Measurements from ENCODE around the gene PHC2. TPM values are rescaled to one million over a fixed set of nuclear protein-coding genes. Genes with fewer than 3 reads are reported as not detected.

The PHC2 gene
- total and polyA plus RNA-seq, 2 of the 13 experiments (the other 11 are each of a cell fraction or from before 2014, with no cell fraction given) = 52.5 to 84.9 TPM

DNA sequence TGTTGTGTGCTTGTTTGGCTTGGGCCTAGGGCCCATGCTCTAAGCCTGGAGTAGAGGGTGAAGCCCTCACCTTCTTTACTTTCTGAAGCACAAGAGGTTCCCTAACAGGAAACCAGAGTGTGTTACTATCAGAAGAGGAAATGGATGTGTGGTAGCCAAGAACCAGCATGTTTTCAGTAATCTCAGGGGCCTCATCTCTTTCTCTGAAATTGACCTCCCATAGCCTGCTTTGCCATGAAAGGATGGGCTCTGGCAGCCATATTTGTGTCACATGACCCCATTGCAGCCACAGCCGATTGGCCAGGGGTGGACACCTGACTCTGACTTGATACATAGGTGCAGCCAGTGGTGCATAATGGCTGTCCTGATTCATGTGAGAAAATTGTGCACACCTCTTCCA lies 128.6 kb downstream of the PHC2 start:
- FAIRE-seq = no peak
- no CpG with 5 or more reads among the region's 1 CpG for WGBS (ENCODE audit: low lambda C conversion rate)
- Histone ChIP-seq H3K9me3 (ENCODE audit: low read length) (no peaks in the 10 kb centered on the region), H3K9ac (ENCODE audit: insufficient read depth, low read depth, low read length) (no peak overlapping the region), H3K4me3 (replicated peaks in 1 of 3; ENCODE audit: insufficient read depth in 1 of 3, low read depth in 2 of 3, low read length in 3 of 3) (no peak overlapping the region), H4K20me1 (ENCODE audit: insufficient read depth, low read length) (no peaks in the 10 kb centered on the region), H3K4me2 (ENCODE audit: low read depth, low read length) (no peak overlapping the region), H3K4me1 (ENCODE audit: insufficient read depth, low read length) (peaks cover 13% of the 10 kb centered on the region), H3K36me3 (replicated peaks in 1 of 2; ENCODE audit: control insufficient read depth in 1 of 2, insufficient read depth in 2 of 2, low read length in 2 of 2) (peaks cover 1 to 17% of the 10 kb centered on the region in 2 experiments; a peak in 2 of 5 replicates), H3K27ac (ENCODE audit: extremely low read length, insufficient read depth, low read length) (no peak overlapping the region), H3K27me3 (ENCODE audit: control insufficient read depth in 1 of 2, insufficient read depth in 2 of 2, low read length in 2 of 2) (no peaks in the 10 kb centered on the region), H3K79me2 (ENCODE audit: insufficient read depth, low read length) (no peaks in the 10 kb centered on the region), H2AFZ (ENCODE audit: low read length) (no peak overlapping the region)
- intact Hi-C loops (cut with micrococcal nuclease; ENCODE audit: unreplicated experiment) (no loop called here), in situ Hi-C loops (cut with HindIII; ENCODE audit: extremely low pct_ligation_motif_present, low pct_unique_long_range_greater_than_20kb) (no loop called here)
- no peak for DNase-seq (ENCODE audit: low spot score)
- ChIA-PET CTCF (ENCODE audit: low intra/inter-chr PET ratio, low total read pairs) (no interaction called here), POLR2A (no interaction called here)
- ATAC-seq = no peak
- TF ChIP-seq, protein P1, sequence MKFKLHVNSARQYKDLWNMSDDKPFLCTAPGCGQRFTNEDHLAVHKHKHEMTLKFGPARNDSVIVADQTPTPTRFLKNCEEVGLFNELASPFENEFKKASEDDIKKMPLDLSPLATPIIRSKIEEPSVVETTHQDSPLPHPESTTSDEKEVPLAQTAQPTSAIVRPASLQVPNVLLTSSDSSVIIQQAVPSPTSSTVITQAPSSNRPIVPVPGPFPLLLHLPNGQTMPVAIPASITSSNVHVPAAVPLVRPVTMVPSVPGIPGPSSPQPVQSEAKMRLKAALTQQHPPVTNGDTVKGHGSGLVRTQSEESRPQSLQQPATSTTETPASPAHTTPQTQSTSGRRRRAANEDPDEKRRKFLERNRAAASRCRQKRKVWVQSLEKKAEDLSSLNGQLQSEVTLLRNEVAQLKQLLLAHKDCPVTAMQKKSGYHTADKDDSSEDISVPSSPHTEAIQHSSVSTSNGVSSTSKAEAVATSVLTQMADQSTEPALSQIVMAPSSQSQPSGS (CRISPR knock-in tag; IDR thresholded peaks at IDR 0.05) = no peak
- TF ChIP-seq NFYB (CRISPR knock-in tag; IDR thresholded peaks at IDR 0.05) (peak; percentile 44), ZMAT3 (CRISPR knock-in tag; conservative IDR thresholded peaks at IDR 0.05) (no peak), ZFP36L1 (CRISPR knock-in tag; IDR thresholded peaks at IDR 0.05) (no peak), ZNF274 (CRISPR knock-in tag; IDR thresholded peaks at IDR 0.05) (no peak), HMG20A (CRISPR knock-in tag; IDR thresholded peaks at IDR 0.05; ENCODE audit: borderline replicate concordance) (no peak), RAD51 (IDR thresholded peaks at IDR 0.05; ENCODE audit: borderline replicate concordance) (0 out of 2 replicates have a peak, but pooled peaks have one; percentile 26)
- TF ChIP-seq, protein P2, sequence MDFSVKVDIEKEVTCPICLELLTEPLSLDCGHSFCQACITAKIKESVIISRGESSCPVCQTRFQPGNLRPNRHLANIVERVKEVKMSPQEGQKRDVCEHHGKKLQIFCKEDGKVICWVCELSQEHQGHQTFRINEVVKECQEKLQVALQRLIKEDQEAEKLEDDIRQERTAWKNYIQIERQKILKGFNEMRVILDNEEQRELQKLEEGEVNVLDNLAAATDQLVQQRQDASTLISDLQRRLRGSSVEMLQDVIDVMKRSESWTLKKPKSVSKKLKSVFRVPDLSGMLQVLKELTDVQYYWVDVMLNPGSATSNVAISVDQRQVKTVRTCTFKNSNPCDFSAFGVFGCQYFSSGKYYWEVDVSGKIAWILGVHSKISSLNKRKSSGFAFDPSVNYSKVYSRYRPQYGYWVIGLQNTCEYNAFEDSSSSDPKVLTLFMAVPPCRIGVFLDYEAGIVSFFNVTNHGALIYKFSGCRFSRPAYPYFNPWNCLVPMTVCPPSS (IDR thresholded peaks at IDR 0.05) = no peak
- TF ChIP-seq, protein P3, sequence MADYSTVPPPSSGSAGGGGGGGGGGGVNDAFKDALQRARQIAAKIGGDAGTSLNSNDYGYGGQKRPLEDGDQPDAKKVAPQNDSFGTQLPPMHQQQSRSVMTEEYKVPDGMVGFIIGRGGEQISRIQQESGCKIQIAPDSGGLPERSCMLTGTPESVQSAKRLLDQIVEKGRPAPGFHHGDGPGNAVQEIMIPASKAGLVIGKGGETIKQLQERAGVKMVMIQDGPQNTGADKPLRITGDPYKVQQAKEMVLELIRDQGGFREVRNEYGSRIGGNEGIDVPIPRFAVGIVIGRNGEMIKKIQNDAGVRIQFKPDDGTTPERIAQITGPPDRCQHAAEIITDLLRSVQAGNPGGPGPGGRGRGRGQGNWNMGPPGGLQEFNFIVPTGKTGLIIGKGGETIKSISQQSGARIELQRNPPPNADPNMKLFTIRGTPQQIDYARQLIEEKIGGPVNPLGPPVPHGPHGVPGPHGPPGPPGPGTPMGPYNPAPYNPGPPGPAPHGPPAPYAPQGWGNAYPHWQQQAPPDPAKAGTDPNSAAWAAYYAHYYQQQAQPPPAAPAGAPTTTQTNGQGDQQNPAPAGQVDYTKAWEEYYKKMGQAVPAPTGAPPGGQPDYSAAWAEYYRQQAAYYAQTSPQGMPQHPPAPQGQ (CRISPR knock-in tag; IDR thresholded peaks at IDR 0.05; ENCODE audit: borderline replicate concordance) = no peak
- TF ChIP-seq, protein P4, sequence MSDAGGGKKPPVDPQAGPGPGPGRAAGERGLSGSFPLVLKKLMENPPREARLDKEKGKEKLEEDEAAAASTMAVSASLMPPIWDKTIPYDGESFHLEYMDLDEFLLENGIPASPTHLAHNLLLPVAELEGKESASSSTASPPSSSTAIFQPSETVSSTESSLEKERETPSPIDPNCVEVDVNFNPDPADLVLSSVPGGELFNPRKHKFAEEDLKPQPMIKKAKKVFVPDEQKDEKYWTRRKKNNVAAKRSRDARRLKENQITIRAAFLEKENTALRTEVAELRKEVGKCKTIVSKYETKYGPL (CRISPR knock-in tag; IDR thresholded peaks at IDR 0.05) = no peak
- TF ChIP-seq, protein P5, sequence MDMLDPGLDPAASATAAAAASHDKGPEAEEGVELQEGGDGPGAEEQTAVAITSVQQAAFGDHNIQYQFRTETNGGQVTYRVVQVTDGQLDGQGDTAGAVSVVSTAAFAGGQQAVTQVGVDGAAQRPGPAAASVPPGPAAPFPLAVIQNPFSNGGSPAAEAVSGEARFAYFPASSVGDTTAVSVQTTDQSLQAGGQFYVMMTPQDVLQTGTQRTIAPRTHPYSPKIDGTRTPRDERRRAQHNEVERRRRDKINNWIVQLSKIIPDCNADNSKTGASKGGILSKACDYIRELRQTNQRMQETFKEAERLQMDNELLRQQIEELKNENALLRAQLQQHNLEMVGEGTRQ (IDR thresholded peaks at IDR 0.05; ENCODE audit: low read depth, low read length) = 0 out of 2 replicates have a peak, but pooled peaks have one; percentile 16
- TF ChIP-seq, protein P5 (CRISPR knock-in tag; IDR thresholded peaks at IDR 0.05; ENCODE audit: borderline replicate concordance) = no peak
- no TSS peak for BruUV-seq (replicated peaks)

All from HepG2 (cell line).